Measurements from ENCODE around the gene GABRB1.

The GABRB1 gene

GRCh38 chr4:47101453-47101852, 70.1 kb downstream of the GABRB1 start:
- in situ Hi-C loops (cut with MboI; ENCODE audit: low pct_unique_long_range_greater_than_20kb, low sequenced_read_pairs): no loop called here
- DNase-seq: no peak

GRCh38 chr4:47104986-47105385, 73.6 kb downstream of the GABRB1 start:
- in situ Hi-C loops (cut with MboI; ENCODE audit: low pct_unique_long_range_greater_than_20kb, low sequenced_read_pairs): no loop called here
- DNase-seq: no peak

GRCh38 chr4:47106561-47106960, 75.2 kb downstream of the GABRB1 start:
- in situ Hi-C loops (cut with MboI; ENCODE audit: low pct_unique_long_range_greater_than_20kb, low sequenced_read_pairs): no loop called here

GRCh38 chr4:47109379-47109778, 78.0 kb downstream of the GABRB1 start:
- in situ Hi-C loops (cut with MboI; ENCODE audit: low pct_unique_long_range_greater_than_20kb, low sequenced_read_pairs): no loop called here
- DNase-seq: no peak

More at GRCh38 chr4:47106561-47106960, 75.2 kb downstream of the GABRB1 start:
- no peak for DNase-seq

- in situ Hi-C loops (cut with MboI; ENCODE audit: low pct_unique_long_range_greater_than_20kb, low sequenced_read_pairs): no loop called here
- no peak for DNase-seq
These were observed 79.3 kb downstream of the GABRB1 start for GRCh38 chr4:47110546-47111132.

- in situ Hi-C loops (cut with MboI; ENCODE audit: low pct_unique_long_range_greater_than_20kb, low sequenced_read_pairs): no loop called here
- no peak for DNase-seq
These were observed 87.0 kb downstream of the GABRB1 start for GRCh38 chr4:47118192-47118929.

GRCh38 chr4:47120783-47121182, 89.4 kb downstream of the GABRB1 start:
- in situ Hi-C loops (cut with MboI; ENCODE audit: low pct_unique_long_range_greater_than_20kb, low sequenced_read_pairs): no loop called here
- no peak for DNase-seq

- peak; percentile 82 for DNase-seq
- in situ Hi-C loops (cut with MboI; ENCODE audit: low pct_unique_long_range_greater_than_20kb, low sequenced_read_pairs): no loop called here
These were observed 91.4 kb downstream of the GABRB1 start for GRCh38 chr4:47122592-47123291.

GRCh38 chr4:47128991-47129390, 97.6 kb downstream of the GABRB1 start:
- in situ Hi-C loops (cut with MboI; ENCODE audit: low pct_unique_long_range_greater_than_20kb, low sequenced_read_pairs): no loop called here
- DNase-seq: no peak

GRCh38 chr4:47135210-47135609, 103.8 kb downstream of the GABRB1 start:
- in situ Hi-C loops (cut with MboI; ENCODE audit: low pct_unique_long_range_greater_than_20kb, low sequenced_read_pairs): no loop called here
- DNase-seq: no peak

- in situ Hi-C loops (cut with MboI; ENCODE audit: low pct_unique_long_range_greater_than_20kb, low sequenced_read_pairs): no loop called here
- no peak for DNase-seq
These were observed 111.9 kb downstream of the GABRB1 start for GRCh38 chr4:47143261-47143660.

GRCh38 chr4:47145630-47146029, 114.3 kb downstream of the GABRB1 start:
- DNase-seq: no peak
- in situ Hi-C loops (cut with MboI; ENCODE audit: low pct_unique_long_range_greater_than_20kb, low sequenced_read_pairs): no loop called here

GRCh38 chr4:47154816-47155370, 123.5 kb downstream of the GABRB1 start:
- no peak for DNase-seq
- in situ Hi-C loops (cut with MboI; ENCODE audit: low pct_unique_long_range_greater_than_20kb, low sequenced_read_pairs): no loop called here

GRCh38 chr4:47155919-47156318, 124.6 kb downstream of the GABRB1 start:
- in situ Hi-C loops (cut with MboI; ENCODE audit: low pct_unique_long_range_greater_than_20kb, low sequenced_read_pairs): no loop called here
- peak; percentile 4 for DNase-seq

- in situ Hi-C loops (cut with MboI; ENCODE audit: low pct_unique_long_range_greater_than_20kb, low sequenced_read_pairs): no loop called here
These were observed 128.7 kb downstream of the GABRB1 start for GRCh38 chr4:47160095-47160494.

GRCh38 chr4:47167081-47168035, 136.0 kb downstream of the GABRB1 start:
- DNase-seq: no peak
- in situ Hi-C loops (cut with MboI; ENCODE audit: low pct_unique_long_range_greater_than_20kb, low sequenced_read_pairs): no loop called here

More at GRCh38 chr4:47160095-47160494, 128.7 kb downstream of the GABRB1 start:
- no peak for DNase-seq

GRCh38 chr4:47184083-47184482, 152.7 kb downstream of the GABRB1 start:
- no peak for DNase-seq
- in situ Hi-C loops (cut with MboI; ENCODE audit: low pct_unique_long_range_greater_than_20kb, low sequenced_read_pairs): no loop called here

GRCh38 chr4:47185761-47186160, 154.4 kb downstream of the GABRB1 start:
- DNase-seq: no peak
- in situ Hi-C loops (cut with MboI; ENCODE audit: low pct_unique_long_range_greater_than_20kb, low sequenced_read_pairs): no loop called here

- no peak for DNase-seq
- in situ Hi-C loops (cut with MboI; ENCODE audit: low pct_unique_long_range_greater_than_20kb, low sequenced_read_pairs): no loop called here
These were observed 156.2 kb downstream of the GABRB1 start for GRCh38 chr4:47187608-47188007.

Data from KBM-7 (cell line).